Thyroid gland (tissue), 4 donors: ENCODE data around the gene PASK.

Source experiments
- CTCF ChIP-seq, 6 experiments: fragments of 200-600 bp in 3 of 6; fragments of 450-650 bp in 3 of 6; sonication (generic) in 3 of 6; IDR thresholded peaks; one replicate each; pipeline ENCODE4 v1.5.1; 2016 to 2019; ENCODE audit warnings: antibody characterized with exemption in 6 of 6, mild to moderate bottlenecking in 2 of 6, inconsistent platforms in 1 of 6, moderate library complexity in 1 of 6
- POLR2A ChIP-seq, 2 donors: fragments of 450-650 bp; IDR thresholded peaks; one replicate each; pipeline ENCODE4 v1.6.1; 2017; ENCODE audit warnings: antibody characterized with exemption in 2 of 2, mild to moderate bottlenecking in 2 of 2, moderate library complexity in 1 of 2

GRCh38 chr2:241080405-241081189, 68.7 kb downstream of the PASK start:
- TF ChIP-seq POLR2A (IDR thresholded peaks at IDR 0.05) (no peak), CTCF (IDR thresholded peaks at IDR 0.05) (no peak)
